Mesothelial cell of epicardium (in vitro differentiated cells): ENCODE results near the gene NUB1. TPM values are rescaled to one million over a fixed set of nuclear protein-coding genes. Genes with fewer than 3 reads are reported as not detected.

Source experiments
- DNase-seq, 2 experiments: peaks; one replicate each; pipeline ENCODE4 v3.0.0; 2021; ENCODE audit warnings: low spot score in 2 of 2; ENCODE audit not compliant: unreplicated experiment in 2 of 2
- H3K27ac Mint-ChIP-seq: 2 replicates; pipeline ENCODE4 v1.8.0; 2021; ENCODE audit warnings: mixed read lengths
- H3K27me3 Mint-ChIP-seq: 2 replicates; pipeline ENCODE4 v1.8.0; 2021; ENCODE audit warnings: low read depth, mixed read lengths
- H3K36me3 Mint-ChIP-seq: 2 replicates; pipeline ENCODE4 v1.8.0; 2021; ENCODE audit warnings: mixed read lengths
- H3K4me1 Mint-ChIP-seq: 2 replicates; pipeline ENCODE4 v1.8.0; 2021; ENCODE audit warnings: mixed read lengths
- H3K4me3 Mint-ChIP-seq: 2 replicates; pipeline ENCODE4 v1.8.0; 2021; ENCODE audit warnings: mild to moderate bottlenecking, moderate library complexity, mixed read lengths
- H3K9me3 Mint-ChIP-seq: 2 replicates; pipeline ENCODE4 v1.8.0; 2021; ENCODE audit warnings: mixed read lengths
- CTCF ChIP-seq: fragments of 200-600 bp; sonication (generic); IDR thresholded peaks from one replicate; pipeline ENCODE4 v1.5.0; 2021; ENCODE audit warnings: antibody characterized with exemption; ENCODE audit not compliant: unreplicated experiment
- total RNA-seq: library from RNA; stranded (reverse); gene quantifications from 3 replicates; pipeline ENCODE4 v1.2.1, GENCODE V29; 2021

Gene NUB1
- total RNA-seq, 1 donor from 2014 or later, result 52.3 TPM

- Mint-ChIP-seq H3K27ac (peak overlapping the region; percentile 73), H3K4me1 (peaks cover 39% of the 10 kb centered on the region), H3K9me3 (no peaks in the 10 kb centered on the region), H3K27me3 (no peaks in the 10 kb centered on the region), H3K36me3 (peaks cover 28% of the 10 kb centered on the region), H3K4me3 (no peak overlapping the region)
- no peak for DNase-seq
- TF ChIP-seq CTCF, result no peak
Observed at GRCh38 chr7:151399305-151399601, 57.6 kb downstream of the NUB1 start.

GRCh38 chr7:151399906-151400305 lies 58.3 kb downstream of the NUB1 start:
- peak overlapping the region; percentile 73 for H3K27ac Mint-ChIP-seq
- TF ChIP-seq CTCF, result no peak
- H3K4me3 Mint-ChIP-seq, result no peak overlapping the region
- H3K4me1 Mint-ChIP-seq, result peaks cover 45% of the 10 kb centered on the region
- no peaks in the 10 kb centered on the region for H3K9me3 Mint-ChIP-seq
- no peaks in the 10 kb centered on the region for H3K27me3 Mint-ChIP-seq
- no peak for DNase-seq
- H3K36me3 Mint-ChIP-seq, result peaks cover 28% of the 10 kb centered on the region

- H3K36me3 Mint-ChIP-seq, result peaks cover 25% of the 10 kb centered on the region
- H3K27me3 Mint-ChIP-seq, result no peaks in the 10 kb centered on the region
- no peak for DNase-seq
- no peak overlapping the region for H3K4me3 Mint-ChIP-seq
- TF ChIP-seq CTCF, result no peak
- H3K9me3 Mint-ChIP-seq, result no peaks in the 10 kb centered on the region
- peaks cover 51% of the 10 kb centered on the region for H3K4me1 Mint-ChIP-seq
- H3K27ac Mint-ChIP-seq, result peak overlapping the region; percentile 57
Observed at GRCh38 chr7:151400626-151401315, 59.2 kb downstream of the NUB1 start.

GRCh38 chr7:151402029-151402835 lies 60.6 kb downstream of the NUB1 start:
- TF ChIP-seq CTCF, result no peak
- H3K4me3 Mint-ChIP-seq, result no peak overlapping the region
- H3K4me1 Mint-ChIP-seq, result peaks cover 65% of the 10 kb centered on the region
- no peaks in the 10 kb centered on the region for H3K9me3 Mint-ChIP-seq
- no peaks in the 10 kb centered on the region for H3K27me3 Mint-ChIP-seq
- H3K27ac Mint-ChIP-seq, result peak overlapping the region; percentile 85
- no peak for DNase-seq
- H3K36me3 Mint-ChIP-seq, result peaks cover 21% of the 10 kb centered on the region

- peak overlapping the region; percentile 24 for H3K4me3 Mint-ChIP-seq
- H3K4me1 Mint-ChIP-seq, result peaks cover 71% of the 10 kb centered on the region
- DNase-seq, result no peak
- no peaks in the 10 kb centered on the region for H3K27me3 Mint-ChIP-seq
- no peak for TF ChIP-seq CTCF
- no peaks in the 10 kb centered on the region for H3K9me3 Mint-ChIP-seq
- peaks cover 8% of the 10 kb centered on the region for H3K36me3 Mint-ChIP-seq
- H3K27ac Mint-ChIP-seq, result peak overlapping the region; percentile 88
Observed at GRCh38 chr7:151403764-151404163, 62.2 kb downstream of the NUB1 start.
